Liver (tissue), 9 donors: ENCODE measurements around the gene TESK2. TPM values are rescaled to one million over a fixed set of nuclear protein-coding genes. Genes with fewer than 3 reads are reported as not detected.

Experiments
- DNase-seq: peaks from one replicate; pipeline ENCODE4 v3.0.0-alpha.2; 2017; ENCODE audit warnings: low spot score
- H3K27ac ChIP-seq, 2 donors: one replicate each; pipeline ENCODE4 v1.7.0; 2013; ENCODE audit warnings: inconsistent platforms in 2 of 2, low read length in 2 of 2, control low read depth in 1 of 2, low read depth in 1 of 2, mild to moderate bottlenecking in 1 of 2
- H3K27me3 ChIP-seq, 4 donors: one replicate each; pipeline versions ENCODE4 v1.6.1 to v1.7.0; 2013; ENCODE audit warnings: low read length in 3 of 4, inconsistent platforms in 1 of 4, mild to moderate bottlenecking in 1 of 4, moderate library complexity in 1 of 4; ENCODE audit not compliant: control insufficient read depth in 4 of 4, insufficient read depth in 4 of 4
- H3K36me3 ChIP-seq, 4 donors: one replicate each; pipeline versions ENCODE4 v1.6.1 to v1.7.0; 2013; ENCODE audit warnings: low read length in 3 of 4, mild to moderate bottlenecking in 3 of 4, low read depth in 1 of 4, moderate library complexity in 1 of 4; ENCODE audit not compliant: control insufficient read depth in 4 of 4, insufficient read depth in 3 of 4
- H3K4me1 ChIP-seq, 4 donors: one replicate each; pipeline versions ENCODE4 v1.6.1 to v1.7.0; 2013; ENCODE audit warnings: low read length in 3 of 4, mild to moderate bottlenecking in 3 of 4, moderate library complexity in 1 of 4; ENCODE audit not compliant: control insufficient read depth in 4 of 4, insufficient read depth in 4 of 4
- H3K4me3 ChIP-seq, 3 donors: one replicate each; pipeline versions ENCODE4 v1.6.1 to v1.7.0; 2013; ENCODE audit warnings: low read length in 3 of 3, control low read depth in 1 of 3, low read depth in 1 of 3, mild to moderate bottlenecking in 1 of 3
- H3K9ac ChIP-seq, 2 donors: one replicate each; pipeline ENCODE4 v1.7.0; 2013; ENCODE audit warnings: low read length in 2 of 2, mild to moderate bottlenecking in 2 of 2, moderate library complexity in 2 of 2, control low read depth in 1 of 2, low read depth in 1 of 2
- H3K9me3 ChIP-seq, 4 donors: one replicate each; pipeline versions ENCODE4 v1.6.1 to v1.7.0; 2013; ENCODE audit warnings: low read length in 3 of 4; ENCODE audit not compliant: control insufficient read depth in 4 of 4
- ATF3 ChIP-seq: IDR thresholded peaks from 2 replicates; pipeline ENCODE4 v1.6.1; 2016; ENCODE audit warnings: antibody characterized with exemption
- FOXA1 ChIP-seq: IDR thresholded peaks from 2 replicates; pipeline ENCODE4 v1.6.1; 2016; ENCODE audit warnings: antibody characterized with exemption
- FOXA2 ChIP-seq: IDR thresholded peaks from 2 replicates; pipeline ENCODE4 v1.6.1; 2016; ENCODE audit warnings: antibody characterized with exemption
- GABPA ChIP-seq, 2 donors: IDR thresholded peaks in 1 of 2; conservative IDR thresholded peaks in 1 of 2; 2 replicates each; pipeline ENCODE4 v1.6.1; 2016; ENCODE audit warnings: antibody characterized with exemption in 2 of 2, mild to moderate bottlenecking in 1 of 2, moderate library complexity in 1 of 2
- HNF4A ChIP-seq, 2 donors: conservative IDR thresholded peaks; 2 replicates each; pipeline ENCODE4 v1.6.1; 2016; ENCODE audit warnings: antibody characterized with exemption in 2 of 2, mild to moderate bottlenecking in 2 of 2
- HNF4G ChIP-seq: IDR thresholded peaks from 2 replicates; pipeline ENCODE4 v1.6.1; 2016; ENCODE audit warnings: antibody characterized with exemption
- JUND ChIP-seq, 2 donors: IDR thresholded peaks; 2 replicates each; pipeline ENCODE4 v1.6.1; 2016; ENCODE audit warnings: antibody characterized with exemption in 2 of 2
- NR2F2 ChIP-seq: IDR thresholded peaks from 2 replicates; pipeline ENCODE4 v1.6.1; 2016; ENCODE audit warnings: antibody characterized with exemption
- RAD21 ChIP-seq, 2 donors: IDR thresholded peaks; 2 replicates each; pipeline ENCODE4 v1.6.1; 2016; ENCODE audit warnings: antibody characterized with exemption in 2 of 2, mild to moderate bottlenecking in 2 of 2
- REST ChIP-seq: IDR thresholded peaks from 2 replicates; pipeline ENCODE4 v1.6.1; 2016; ENCODE audit warnings: antibody characterized with exemption, mild to moderate bottlenecking
- RXRA ChIP-seq, 2 donors: IDR thresholded peaks; 2 replicates each; pipeline ENCODE4 v1.6.1; 2017 to 2018; ENCODE audit warnings: antibody characterized with exemption in 2 of 2, mild to moderate bottlenecking in 1 of 2
- SP1 ChIP-seq: IDR thresholded peaks from 2 replicates; pipeline ENCODE4 v1.6.1; 2018; ENCODE audit warnings: antibody characterized with exemption, mild to moderate bottlenecking
- TAF1 ChIP-seq: conservative IDR thresholded peaks from 2 replicates; pipeline ENCODE4 v1.6.1; 2016; ENCODE audit warnings: antibody characterized with exemption, mild to moderate bottlenecking
- YY1 ChIP-seq: IDR thresholded peaks from 2 replicates; pipeline ENCODE4 v1.6.1; 2016; ENCODE audit warnings: antibody characterized with exemption, mild to moderate bottlenecking
- ZBTB33 ChIP-seq: IDR thresholded peaks from 2 replicates; pipeline ENCODE4 v1.6.1; 2016; ENCODE audit warnings: antibody characterized with exemption
- WGBS: extraction: QIAGEN DNeasy Blood & Tissue Kit; methylation state at CpG from one replicate; pipeline ENCODE4 v1.1.7; 2013; 5-methylcytosine and 5-hydroxymethylcytosine counted together
- polyA plus RNA-seq, 2 donors: library from polyadenylated mRNA; stranded (reverse) in 1 of 2; unstranded in 1 of 2; fragments of 200-250 nt in 1 of 2; fragments of >200 nt in 1 of 2; fragmentation: Nextera tagmentation in 1 of 2; extraction: Ambion mirVana in 1 of 2; gene quantifications; one replicate each; pipeline versions ENCODE4 v1.2.1 to v1.2.3, GENCODE V29; 2013 to 2015
- total RNA-seq, 2 donors: library from RNA; depleted of rRNA; stranded (reverse); fragments of >200 nt; gene quantifications; one replicate each; pipeline ENCODE4 v1.2.3, GENCODE V29; 2014
- TF ChIP-seq, protein P1 (sequence below): IDR thresholded peaks from 2 replicates; pipeline ENCODE4 v1.6.1; 2016; ENCODE audit warnings: antibody characterized with exemption
- donor health status: healthy.
- donor health status: healthy.
- donor health status: healthy.
- donor health status: healthy.
- donor health status: healthy.

TESK2 gene
- total and polyA plus RNA-seq, 4 donors = 2.4 to 8.2 (median 5.2) TPM

- TF ChIP-seq RAD21 (IDR thresholded peaks at IDR 0.05) = no peak
- peak; percentile 77 for TF ChIP-seq SP1
These were observed 155.1 kb downstream of the TESK2 start (continued) for GRCh38 chr1:45335855-45336324.

- no peak for DNase-seq
- H3K36me3 ChIP-seq = peaks cover 2 to 21% (median 4%) of the 10 kb centered on the region in 4 donors
- no peak overlapping the region for H3K4me3 ChIP-seq
- H3K27me3 ChIP-seq = no peaks in the 10 kb centered on the region
- no peak for TF ChIP-seq HNF4A (conservative IDR thresholded peaks at IDR 0.05)
- no peak for TF ChIP-seq RAD21 (IDR thresholded peaks at IDR 0.05)
- no peak for TF ChIP-seq NR2F2
- no peak for TF ChIP-seq REST
- no peak for TF ChIP-seq GABPA (IDR thresholded peaks at IDR 0.05 in 1 of 2, conservative IDR thresholded peaks at IDR 0.05 in 1 of 2)
- no peak for TF ChIP-seq JUND (IDR thresholded peaks at IDR 0.05)
- no peak for TF ChIP-seq FOXA2
- TF ChIP-seq ZBTB33 = no peak
- TF ChIP-seq TAF1 = no peak
- TF ChIP-seq FOXA1 = no peak
- TF ChIP-seq, protein P1, sequence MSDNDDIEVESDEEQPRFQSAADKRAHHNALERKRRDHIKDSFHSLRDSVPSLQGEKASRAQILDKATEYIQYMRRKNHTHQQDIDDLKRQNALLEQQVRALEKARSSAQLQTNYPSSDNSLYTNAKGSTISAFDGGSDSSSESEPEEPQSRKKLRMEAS = no peak
- no peak for TF ChIP-seq HNF4G
- no peak for TF ChIP-seq ATF3
- TF ChIP-seq YY1 = no peak
- no peak for TF ChIP-seq SP1
- no peak for TF ChIP-seq RXRA (IDR thresholded peaks at IDR 0.05)
- no peak overlapping the region for H3K9ac ChIP-seq
- H3K4me1 ChIP-seq = peaks cover 0 to 13% (median 4%) of the 10 kb centered on the region in 4 donors
- no peak overlapping the region for H3K27ac ChIP-seq
- no peaks in the 10 kb centered on the region for H3K9me3 ChIP-seq
- WGBS = 79% methylated on average over 9 of the region's 9 CpGs
These were observed 156.4 kb downstream of the TESK2 start for GRCh38 chr1:45334308-45335245.
